ENCODE results near the gene NELL2. TPM values are rescaled to one million over a fixed set of nuclear protein-coding genes. Genes with fewer than 3 reads are reported as not detected.
A peak's percentile ranks its signal among the peaks of the same experiment; 100 is the strongest.

NELL2 gene
- total RNA-seq, 1 experiment from 2014 or later = 32.7 TPM

GRCh38 chr12:44775901-44776300, 100.2 kb downstream of the NELL2 start:
- TF ChIP-seq CTCF (conservative IDR thresholded peaks at IDR 0.05) = no peak
- no peaks in the 10 kb centered on the region for H3K27me3 ChIP-seq (ENCODE audit: insufficient read depth, low read length)
- no peak overlapping the region for H3K9ac ChIP-seq (ENCODE audit: extremely low read depth, insufficient read length, low read length)
- H4K91ac ChIP-seq (ENCODE audit: insufficient read length, low read depth, low read length) = no peak overlapping the region
- no peak overlapping the region for H2BK20ac ChIP-seq (ENCODE audit: low read depth, low read length, poor library complexity, severe bottlenecking)
- DNase-seq = no peak
- H3K56ac ChIP-seq (ENCODE audit: insufficient read length, low read depth, low read length) = no peak overlapping the region
- no peaks in the 10 kb centered on the region for H3K9me3 ChIP-seq (ENCODE audit: control insufficient read depth, low read depth, low read length)
- Mint-ChIP-seq H3K36me3 (ENCODE audit: insufficient read depth in 1 of 3, low read depth in 3 of 3) (peaks cover 0 to 12% (median 0%) of the 10 kb centered on the region in 3 experiments; a peak in 3 of 7 replicates), H3K4me1 (peaks cover 15 to 16% of the 10 kb centered on the region in 2 experiments), H3K9me3 (peaks cover 2% of the 10 kb centered on the region in 2 experiments; a peak in 1 of 5 replicates), H3K4me3 (no peak overlapping the region), H3K27me3 (ENCODE audit: low read depth) (no peaks in the 10 kb centered on the region), H3K27ac (peak overlapping the region in 1 of 3 experiments; percentile 85; a peak in 2 of 7 replicates)
- H3K18ac ChIP-seq (ENCODE audit: insufficient read length, low read depth, low read length) = no peak overlapping the region
- no peak overlapping the region for H2BK120ac ChIP-seq (ENCODE audit: low read depth, low read length, poor library complexity, severe bottlenecking)
- H3T11ph ChIP-seq (ENCODE audit: low read length) = no peak overlapping the region
- no peak overlapping the region for H2BK15ac ChIP-seq (ENCODE audit: low read depth, low read length)
- no peaks in the 10 kb centered on the region for H3K23me2 ChIP-seq (ENCODE audit: insufficient read length, low read depth, low read length, poor library complexity, severe bottlenecking)
- no peak overlapping the region for H3K4me2 ChIP-seq (ENCODE audit: insufficient read depth, insufficient read length, low read length)
- no peak overlapping the region for H3K23ac ChIP-seq (ENCODE audit: insufficient read length, low read depth, low read length)
- no peak overlapping the region for H2BK12ac ChIP-seq (ENCODE audit: insufficient read length, low read depth, low read length)
- WGBS (ENCODE audit: extremely low coverage, insufficient read length, low lambda C conversion rate) = no CpG with 5 or more reads among the region's 6 CpGs
- no peak overlapping the region for H3K4ac ChIP-seq (ENCODE audit: low read depth, low read length)
- no peak overlapping the region for H4K5ac ChIP-seq (ENCODE audit: insufficient read length, low read depth, low read length)
- H4K8ac ChIP-seq (replicated peaks; ENCODE audit: insufficient read length, low read depth, low read length) = no peak overlapping the region
- H3K4me1 ChIP-seq (ENCODE audit: insufficient read depth, low read length) = peaks cover 2% of the 10 kb centered on the region; the same call in 1 of the 2 replicates
- no peak overlapping the region for H2BK5ac ChIP-seq (ENCODE audit: insufficient read length, low read length)
- H3K79me2 ChIP-seq (ENCODE audit: insufficient read depth, low read length) = no peaks in the 10 kb centered on the region
- no peak overlapping the region for H3K14ac ChIP-seq (ENCODE audit: insufficient read depth, low read length)
- H3K27ac ChIP-seq (ENCODE audit: insufficient read length, low read depth, low read length) = no peak overlapping the region
- H2AFZ ChIP-seq (ENCODE audit: low read length) = no peak overlapping the region
- no peaks in the 10 kb centered on the region for H4K20me1 ChIP-seq (ENCODE audit: control insufficient read depth, insufficient read depth, insufficient read length)
- no peak overlapping the region for H2AK5ac ChIP-seq (ENCODE audit: insufficient read length, low read length)
- no peaks in the 10 kb centered on the region for H3K79me1 ChIP-seq (ENCODE audit: insufficient read depth, low read depth, low read length, poor library complexity, severe bottlenecking)

All from H9 (cell line).